Thyroid gland (tissue), 4 donors: Measurements from ENCODE around the gene ANAPC2.

Experiments used
- CTCF ChIP-seq, 6 experiments: fragments of 200-600 bp in 3 of 6; fragments of 450-650 bp in 3 of 6; sonication (generic) in 3 of 6; IDR thresholded peaks; one replicate each; pipeline ENCODE4 v1.5.1; 2016 to 2019; ENCODE audit warnings: antibody characterized with exemption in 6 of 6, mild to moderate bottlenecking in 2 of 6, inconsistent platforms in 1 of 6, moderate library complexity in 1 of 6
- POLR2A ChIP-seq, 2 donors: fragments of 450-650 bp; IDR thresholded peaks; one replicate each; pipeline ENCODE4 v1.6.1; 2017; ENCODE audit warnings: antibody characterized with exemption in 2 of 2, mild to moderate bottlenecking in 2 of 2, moderate library complexity in 1 of 2

- no peak for TF ChIP-seq CTCF (IDR thresholded peaks at IDR 0.05)
- TF ChIP-seq POLR2A (IDR thresholded peaks at IDR 0.05) = no peak
These were observed 14.6 kb upstream of the ANAPC2 start for GRCh38 chr9:137202966-137203365.
